Testis (tissue), 3 donors: ENCODE measurements around the gene NUDC. TPM values are rescaled to one million over a fixed set of nuclear protein-coding genes. Genes with fewer than 3 reads are reported as not detected.

Source experiments
- DNase-seq: peaks from one replicate; pipeline ENCODE4 v3.0.0-alpha.2; 2019
- H3K27ac ChIP-seq, 2 donors: fragments of 200-600 bp; sonication (generic); one replicate each; pipeline ENCODE4 v1.5.1; 2019
- H3K27me3 ChIP-seq: fragments of 200-600 bp; sonication (generic); one replicate; pipeline ENCODE4 v1.5.1; 2019
- H3K36me3 ChIP-seq: fragments of 200-600 bp; sonication (generic); one replicate; pipeline ENCODE4 v1.5.1; 2017; ENCODE audit warnings: low read depth; ENCODE audit errors: missing control alignments
- H3K4me1 ChIP-seq: fragments of 200-600 bp; sonication (generic); one replicate; pipeline ENCODE4 v1.5.1; 2019
- H3K4me3 ChIP-seq, 2 donors: fragments of 200-600 bp; sonication (generic); one replicate each; pipeline ENCODE4 v1.5.1; 2017 to 2019
- H3K9me3 ChIP-seq: fragments of 200-600 bp; sonication (generic); one replicate; pipeline ENCODE4 v1.5.1; 2017
- CTCF ChIP-seq, 3 experiments: fragments of 450-650 bp in 2 of 3; fragments of 200-600 bp in 1 of 3; sonication (generic) in 1 of 3; IDR thresholded peaks; one replicate each; pipeline ENCODE4 v1.5.1; 2016 to 2019; ENCODE audit warnings: antibody characterized with exemption in 3 of 3, mild to moderate bottlenecking in 2 of 3, moderate library complexity in 1 of 3
- POLR2A ChIP-seq: fragments of 450-650 bp; IDR thresholded peaks from one replicate; pipeline ENCODE4 v1.6.1; 2017; ENCODE audit warnings: antibody characterized with exemption, mild to moderate bottlenecking, moderate library complexity
- WGBS, 2 donors: methylation state at CpG; one replicate each; pipeline ENCODE4 v1.1.5; 2018; 5-methylcytosine and 5-hydroxymethylcytosine counted together
- intact Hi-C: fragments of 100-400 bp; cut with DNase I; formaldehyde crosslinking; loops from one replicate; pipeline ENCODE4 v1.15.1; 2023; ENCODE audit warnings: low total_unique reads
- polyA plus RNA-seq: library from polyadenylated mRNA; stranded (reverse); fragments of 350-450 nt; fragmentation: Illumina TruSeq; extraction: RNeasy Lipid Tissue Mini Kit (QIAGEN cat#74804); gene quantifications from one replicate; pipeline ENCODE4 v1.2.3, GENCODE V29; 2014; ENCODE audit warnings: low read depth, low replicate concordance; ENCODE audit not compliant: insufficient read depth
- total RNA-seq, 2 donors: library from RNA; depleted of rRNA; stranded (reverse); fragments of >200 nt; gene quantifications; one replicate each; pipeline ENCODE4 v1.2.3, GENCODE V29; 2016

The NUDC gene
- total and polyA plus RNA-seq, 3 donors from 2014 or later, result 78.9 to 153 (median 95.0) TPM

GRCh38 chr1:26949266-26949925, 27.9 kb downstream of the NUDC start:
- 50 to 69% methylated on average over 1 of the region's 1 CpG for WGBS, 2 donors
- no peak overlapping the region for H3K27ac ChIP-seq
- no peaks in the 10 kb centered on the region for H3K27me3 ChIP-seq
- H3K36me3 ChIP-seq, result no peaks in the 10 kb centered on the region
- peaks cover 28% of the 10 kb centered on the region for H3K4me1 ChIP-seq
- TF ChIP-seq CTCF (IDR thresholded peaks at IDR 0.05) (no peak), POLR2A (no peak)
- no peaks in the 10 kb centered on the region for H3K9me3 ChIP-seq
- H3K4me3 ChIP-seq, result no peak overlapping the region
- DNase-seq, result no peak
- intact Hi-C loops, result no loop called here

- 73 to 78% methylated on average over 3 of the region's 3 CpGs for WGBS, 2 donors
- DNase-seq, result no peak
Observed at GRCh38 chr1:26949926-26950319, 28.4 kb downstream of the NUDC start.

GRCh38 chr1:26950602-26951001, 29.1 kb downstream of the NUDC start:
- H3K27ac ChIP-seq, result no peak overlapping the region
- no peaks in the 10 kb centered on the region for H3K36me3 ChIP-seq
- WGBS, 2 donors, result 68 to 85% methylated on average over 8 of the region's 8 CpGs
- DNase-seq, result no peak
- intact Hi-C loops, result no loop called here
- no peaks in the 10 kb centered on the region for H3K27me3 ChIP-seq
- TF ChIP-seq POLR2A, result no peak
- TF ChIP-seq CTCF (IDR thresholded peaks at IDR 0.05), result no peak
- no peak overlapping the region for H3K4me3 ChIP-seq
- H3K9me3 ChIP-seq, result no peaks in the 10 kb centered on the region
- H3K4me1 ChIP-seq, result peaks cover 25% of the 10 kb centered on the region

More at GRCh38 chr1:26949926-26950319, 28.4 kb downstream of the NUDC start:
- peaks cover 28% of the 10 kb centered on the region for H3K4me1 ChIP-seq
- no peaks in the 10 kb centered on the region for H3K9me3 ChIP-seq
- H3K4me3 ChIP-seq, result no peak overlapping the region
- no peaks in the 10 kb centered on the region for H3K36me3 ChIP-seq
- TF ChIP-seq POLR2A (no peak), CTCF (IDR thresholded peaks at IDR 0.05) (no peak)
- no peaks in the 10 kb centered on the region for H3K27me3 ChIP-seq
- H3K27ac ChIP-seq, result no peak overlapping the region
- intact Hi-C loops, result no loop called here

- peaks cover 20% of the 10 kb centered on the region for H3K4me1 ChIP-seq
- H3K4me3 ChIP-seq, result no peak overlapping the region
- no peak for TF ChIP-seq POLR2A
- no peak for TF ChIP-seq CTCF (IDR thresholded peaks at IDR 0.05)
- 98% methylated on average over 9 to 14 of the region's 14 CpGs for whole genome bisulfite sequencing, 2 donors
- H3K27ac ChIP-seq, result no peak overlapping the region
- no peak for DNase-seq
- no peaks in the 10 kb centered on the region for H3K36me3 ChIP-seq
- H3K27me3 ChIP-seq, result no peaks in the 10 kb centered on the region
- no peaks in the 10 kb centered on the region for H3K9me3 ChIP-seq
- intact Hi-C loops, result no loop called here
Observed at GRCh38 chr1:26951216-26951615, 29.7 kb downstream of the NUDC start.
